ENCODE data around the gene TGFB2.

Gene TGFB2

GRCh38 chr1:218357893-218358232 lies 12.7 kb downstream of the TGFB2 start:
- in situ Hi-C loops (cut with HindIII; ENCODE audit: low sequenced_read_pairs): no loop called here

- in situ Hi-C loops (cut with HindIII; ENCODE audit: low sequenced_read_pairs): no loop called here
Observed at GRCh38 chr1:218361298-218362065, 16.3 kb downstream of the TGFB2 start.

- in situ Hi-C loops (cut with HindIII; ENCODE audit: low sequenced_read_pairs): no loop called here
Observed at GRCh38 chr1:218362418-218363076, 17.4 kb downstream of the TGFB2 start.

DNA sequence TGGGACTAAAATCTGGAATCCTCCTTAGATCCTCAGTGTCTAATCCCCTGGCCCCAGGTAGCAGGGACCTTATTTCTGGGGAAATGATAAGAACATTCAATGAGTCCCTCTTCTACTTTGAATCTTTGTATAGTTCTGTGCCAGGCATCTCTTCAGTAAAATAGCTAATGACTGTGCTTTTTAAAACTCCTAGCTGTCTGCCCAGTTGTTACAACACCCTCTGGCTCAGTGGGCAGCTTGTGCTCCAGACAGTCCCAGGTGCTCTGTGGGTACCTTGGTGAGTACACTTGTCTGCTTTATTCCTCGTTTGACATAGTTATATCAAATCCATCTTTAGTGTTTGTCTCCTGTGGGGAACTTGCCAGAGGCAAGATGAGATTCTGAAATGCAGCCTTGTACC lies 18.0 kb downstream of the TGFB2 start:
- in situ Hi-C loops (cut with HindIII; ENCODE audit: low sequenced_read_pairs): no loop called here

GRCh38 chr1:218364028-218364710 lies 19.0 kb downstream of the TGFB2 start:
- in situ Hi-C loops (cut with HindIII; ENCODE audit: low sequenced_read_pairs): no loop called here

DNA sequence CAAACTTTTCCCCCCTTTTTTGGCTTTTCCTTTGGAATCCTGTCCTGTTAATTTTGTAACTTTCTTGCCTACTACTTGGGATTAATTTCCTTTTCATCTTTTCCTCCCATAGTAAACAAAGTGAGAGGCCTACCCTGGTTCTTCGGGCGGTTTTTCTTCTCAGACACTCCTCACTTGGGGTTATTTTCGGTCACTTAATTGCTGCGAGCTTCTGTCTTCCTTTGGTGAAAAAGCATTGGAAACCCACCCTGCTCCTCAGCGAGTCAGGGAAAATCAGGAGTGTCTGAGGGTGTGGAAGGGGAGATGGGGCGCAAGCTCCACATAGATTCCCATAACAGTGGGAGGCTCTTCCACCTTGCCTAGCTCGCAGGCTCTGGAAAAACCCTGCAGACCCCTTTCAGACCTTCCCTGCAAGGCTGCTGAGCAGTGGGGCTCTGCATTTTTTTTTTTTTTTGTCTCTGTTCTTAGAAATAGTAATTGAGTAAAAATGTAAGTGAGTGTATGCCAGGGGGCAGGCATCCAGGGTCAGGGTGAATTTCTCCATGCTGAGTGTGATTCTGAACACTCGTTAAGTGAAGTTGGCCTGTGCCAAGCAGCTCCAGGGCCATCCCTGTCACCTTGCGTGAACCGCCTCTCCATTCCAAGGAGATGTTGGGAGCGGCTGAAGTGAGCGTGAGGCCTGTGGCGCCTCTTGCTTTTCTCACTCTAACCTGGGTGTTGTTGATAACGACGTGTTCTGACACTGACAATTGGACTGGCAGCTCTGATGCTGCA lies 20.3 kb downstream of the TGFB2 start:
- in situ Hi-C loops (cut with HindIII; ENCODE audit: low sequenced_read_pairs): no loop called here

DNA sequence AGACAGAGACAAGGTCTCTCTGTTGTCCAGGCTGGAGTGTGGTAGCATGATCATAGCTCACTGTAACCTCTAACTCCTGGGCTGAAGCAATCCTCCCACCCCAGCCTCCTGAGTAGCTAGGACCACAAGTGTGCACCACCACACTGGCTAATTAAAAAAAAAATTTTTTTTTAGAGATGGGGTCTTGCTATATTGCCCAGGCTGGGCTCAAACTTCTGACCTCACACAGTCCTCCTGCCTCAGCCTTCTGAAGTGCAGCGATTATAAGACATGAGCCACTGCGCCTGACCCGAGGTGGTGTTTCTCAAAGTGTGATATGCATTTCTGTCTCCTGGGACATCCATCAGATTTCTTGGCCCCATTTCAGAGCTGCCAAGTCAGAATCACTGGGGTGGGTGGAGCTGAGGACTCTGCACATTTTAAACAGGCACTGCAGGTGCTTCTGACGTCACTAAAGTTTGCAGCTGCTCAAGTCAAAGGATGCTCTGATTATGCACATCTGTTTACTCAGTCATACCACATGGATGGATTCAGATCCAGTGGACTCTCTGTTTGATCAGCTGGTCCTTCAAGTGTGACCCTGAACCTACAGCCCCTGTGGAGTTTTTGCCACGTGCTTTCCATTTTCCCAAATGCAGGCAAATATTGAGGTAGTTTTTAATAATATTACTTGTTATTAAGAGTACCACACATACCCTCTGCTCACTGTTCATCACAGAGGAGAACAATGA lies 21.4 kb downstream of the TGFB2 start:
- in situ Hi-C loops (cut with HindIII; ENCODE audit: low sequenced_read_pairs): no loop called here

DNA sequence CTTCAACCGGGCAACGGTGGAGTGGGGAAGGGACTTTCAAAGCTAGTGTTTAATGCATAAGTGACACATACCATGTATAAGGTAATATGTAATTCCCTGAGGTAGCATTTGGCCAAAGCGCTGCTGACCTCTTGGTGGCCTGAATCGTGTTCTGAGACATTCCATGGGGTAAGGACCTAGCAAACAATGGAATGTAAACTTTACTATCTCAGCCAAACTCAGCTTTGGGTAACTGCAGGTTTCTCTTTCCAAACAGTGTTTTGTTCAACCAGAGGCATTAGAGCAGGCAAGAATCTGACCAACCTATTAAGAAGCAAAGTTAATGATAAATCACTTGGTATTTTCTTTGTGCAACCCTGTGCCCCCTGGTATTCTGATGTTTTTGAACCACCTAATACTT lies 22.0 kb downstream of the TGFB2 start:
- in situ Hi-C loops (cut with HindIII; ENCODE audit: low sequenced_read_pairs): no loop called here

GRCh38 chr1:218368686-218369085 lies 23.6 kb downstream of the TGFB2 start:
- in situ Hi-C loops (cut with HindIII; ENCODE audit: low sequenced_read_pairs): no loop called here

- in situ Hi-C loops (cut with HindIII; ENCODE audit: low sequenced_read_pairs): no loop called here
Observed at GRCh38 chr1:218369688-218370511, 24.8 kb downstream of the TGFB2 start.

GRCh38 chr1:218371927-218372672 lies 27.0 kb downstream of the TGFB2 start:
- in situ Hi-C loops (cut with HindIII; ENCODE audit: low sequenced_read_pairs): no loop called here

DNA sequence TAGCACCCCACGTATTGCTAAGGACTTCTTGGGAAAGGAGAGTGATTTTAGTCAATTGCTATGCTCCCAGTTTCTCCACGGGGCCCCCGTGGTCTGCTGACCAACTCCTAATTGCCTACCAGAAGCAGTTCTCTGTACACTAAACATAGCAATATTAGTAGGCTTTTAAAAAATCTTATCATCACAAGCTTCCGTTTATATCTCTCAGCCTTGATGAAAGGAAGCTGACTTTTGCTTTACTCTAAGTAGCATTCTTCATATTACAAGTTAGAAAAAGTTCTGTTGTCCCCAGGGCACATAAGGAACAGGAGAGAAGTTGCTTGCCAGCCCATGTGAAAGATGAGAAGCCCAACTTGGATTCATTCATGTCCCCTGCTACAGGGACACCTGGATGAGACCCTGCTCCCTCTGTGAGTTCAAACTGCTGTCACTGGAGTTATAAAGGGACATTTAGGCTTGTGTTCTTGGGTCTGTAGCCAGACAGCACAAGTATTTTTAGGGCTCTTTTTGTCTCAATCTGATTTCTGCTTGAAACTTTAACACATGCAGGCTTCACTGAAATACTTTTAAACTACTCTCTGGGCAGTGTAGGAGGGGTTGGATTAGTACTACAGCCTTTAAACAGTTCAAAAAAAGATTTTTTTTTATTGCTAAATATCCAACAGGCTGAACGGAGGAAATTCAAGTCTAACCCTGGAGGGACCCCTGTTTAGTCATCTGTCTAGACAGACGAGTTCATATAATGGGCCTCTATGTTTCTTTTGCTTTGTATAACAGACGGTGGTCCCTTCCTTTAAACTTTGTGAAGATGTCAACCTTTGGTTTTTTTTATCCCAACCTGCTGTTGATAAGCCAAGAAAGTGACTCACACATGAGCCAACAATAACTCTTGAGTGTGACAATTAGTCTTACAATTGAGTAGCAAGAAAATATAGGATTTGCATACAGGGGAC lies 29.5 kb downstream of the TGFB2 start:
- in situ Hi-C loops (cut with HindIII; ENCODE audit: low sequenced_read_pairs): no loop called here

DNA sequence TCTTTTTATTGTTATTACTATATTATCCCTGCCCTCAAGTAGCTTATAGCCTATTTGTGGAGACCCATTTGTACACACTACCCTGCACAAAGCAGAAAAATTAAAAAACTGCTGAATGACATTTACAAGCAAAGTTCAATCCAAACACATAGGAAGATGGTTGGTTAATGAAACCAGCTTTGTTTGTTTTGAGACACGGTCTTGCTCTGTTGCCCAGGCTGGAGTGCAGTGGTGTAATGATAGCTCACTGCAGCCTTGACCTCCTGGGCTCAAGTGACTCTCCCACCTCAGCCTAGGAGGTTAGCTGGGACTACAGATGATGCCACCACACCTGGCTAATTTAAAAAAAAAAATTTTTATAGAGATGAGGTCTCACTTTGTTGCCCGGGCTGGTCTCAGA lies 31.6 kb downstream of the TGFB2 start:
- in situ Hi-C loops (cut with HindIII; ENCODE audit: low sequenced_read_pairs): no loop called here

DNA sequence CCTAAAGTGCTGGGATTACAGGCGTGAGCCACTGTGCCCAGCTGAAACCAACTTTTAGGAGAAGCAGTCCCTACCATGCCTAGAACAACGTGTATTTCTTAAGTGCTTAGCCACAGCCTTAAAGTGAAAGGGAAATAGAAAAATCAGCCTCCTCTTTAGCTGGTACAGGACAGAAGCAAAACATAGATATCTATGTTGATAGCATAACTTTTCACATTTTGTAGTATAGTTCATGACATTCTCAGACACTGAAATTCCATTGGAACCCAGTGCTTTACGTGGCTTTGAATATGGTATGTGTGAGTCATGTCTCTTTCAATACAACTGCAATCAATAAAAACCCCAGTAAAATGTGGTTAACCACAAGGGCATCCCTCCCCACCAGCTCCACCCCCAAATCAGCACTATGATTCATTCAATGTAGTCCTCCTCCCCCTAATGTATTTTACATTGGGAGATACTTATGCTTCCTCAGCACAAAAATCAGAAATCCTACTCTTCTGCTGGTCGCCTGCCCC lies 32.1 kb downstream of the TGFB2 start:
- in situ Hi-C loops (cut with HindIII; ENCODE audit: low sequenced_read_pairs): no loop called here

DNA sequence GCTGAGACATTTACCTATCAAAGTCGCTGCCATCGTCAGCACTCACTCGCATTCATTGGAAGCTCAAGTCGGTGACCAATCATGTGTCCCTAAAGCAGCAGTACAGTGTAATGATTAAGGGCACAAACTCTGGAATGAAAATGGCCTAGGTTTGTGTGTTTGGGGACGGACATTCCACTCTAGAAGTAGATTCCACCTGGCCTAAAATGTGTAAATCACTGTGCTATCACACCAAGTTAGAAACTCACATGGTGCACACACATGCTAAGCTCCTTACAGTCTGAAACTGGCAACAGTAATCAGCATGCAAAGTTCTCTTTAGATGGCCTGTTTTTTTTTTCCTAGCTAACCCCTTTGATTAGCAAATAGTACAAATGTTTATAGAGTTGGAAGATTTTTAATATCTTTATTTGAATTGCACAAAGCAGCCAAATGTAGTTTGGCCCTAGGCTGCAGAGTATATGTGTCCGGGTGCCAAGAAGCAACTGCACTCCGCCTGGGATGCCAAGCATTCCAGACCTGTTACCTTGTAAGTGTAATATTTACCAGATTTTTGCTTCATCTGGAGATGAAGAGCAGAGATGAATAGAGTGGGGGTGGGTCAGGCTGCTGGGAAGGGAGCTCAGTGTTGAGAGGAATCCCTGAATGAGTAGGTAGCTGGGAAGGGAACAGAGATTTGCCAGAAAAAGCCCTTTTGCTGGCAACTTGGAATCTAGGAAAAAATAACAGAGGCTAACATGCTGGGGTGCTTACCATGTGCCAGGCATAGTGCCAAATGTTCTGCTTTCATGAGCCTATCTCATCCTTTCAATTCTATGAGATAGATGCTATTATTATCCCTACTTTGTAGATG lies 35.2 kb downstream of the TGFB2 start:
- in situ Hi-C loops (cut with HindIII; ENCODE audit: low sequenced_read_pairs): no loop called here

- in situ Hi-C loops (cut with HindIII; ENCODE audit: low sequenced_read_pairs): no loop called here
Observed at GRCh38 chr1:218382261-218382660, 37.1 kb downstream of the TGFB2 start.

DNA sequence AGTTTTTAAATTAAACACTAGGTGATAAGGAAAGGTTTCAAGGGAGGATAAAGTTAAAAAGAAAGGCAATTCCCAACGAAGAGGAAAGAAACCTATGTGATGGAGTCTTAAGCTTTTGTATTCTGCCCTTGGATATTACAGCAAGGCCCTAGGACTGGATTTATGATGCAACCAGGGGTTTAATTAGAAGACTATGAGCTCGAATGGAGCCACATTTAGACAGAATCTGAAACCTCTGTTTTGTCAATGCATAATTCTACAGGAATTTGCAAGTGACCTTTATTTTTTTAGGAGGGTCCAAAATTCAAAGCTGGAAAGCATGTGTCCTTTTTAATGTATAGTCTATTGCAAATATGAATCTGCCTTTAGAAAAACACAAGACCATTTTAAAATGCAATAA lies 37.9 kb downstream of the TGFB2 start:
- in situ Hi-C loops (cut with HindIII; ENCODE audit: low sequenced_read_pairs): no loop called here

Measured in DLD1 (cell line).